SW 1271 (cell line): ENCODE data around the gene ASB2.

Source experiments
- DNase-seq, 2 experiments: peaks; one replicate each; lab custom pipeline; 2025; lab: John Stamatoyannopoulos, UW

ASB2 gene

DNA sequence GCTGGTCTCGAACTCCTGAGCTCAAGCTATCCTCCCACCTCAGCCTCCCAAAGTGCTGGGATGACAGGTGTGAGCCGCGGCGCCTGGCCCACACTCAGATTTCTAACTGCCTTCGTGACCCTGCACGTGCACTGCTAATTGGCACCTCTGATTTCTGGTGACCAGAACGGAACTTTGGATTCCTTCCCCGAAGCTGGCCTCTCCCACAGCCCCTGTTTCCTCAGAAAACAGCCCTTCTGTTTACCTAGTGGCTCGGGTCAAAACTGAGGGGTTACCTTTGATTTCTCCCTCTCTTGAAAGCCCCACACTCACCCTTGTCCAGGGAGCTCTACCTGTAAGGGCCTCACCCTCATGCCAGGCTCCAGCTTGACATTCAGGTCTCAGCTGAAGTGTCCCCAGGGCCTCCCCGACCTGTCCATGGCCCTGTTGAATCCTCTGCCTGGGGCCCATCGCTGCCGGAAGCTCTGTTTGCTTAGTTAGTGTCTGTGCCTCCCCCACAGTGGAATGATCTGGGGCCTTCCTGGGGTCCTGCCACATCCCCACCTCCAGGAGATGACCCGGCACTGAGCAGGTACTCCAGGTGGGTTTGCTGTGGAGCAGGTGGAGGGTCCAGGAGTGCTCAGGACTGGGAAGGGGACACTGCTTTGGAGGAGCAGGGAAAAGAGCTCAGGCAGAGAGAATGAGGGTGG is 73.6 kb downstream of the ASB2 start:
- no peak for DNase-seq

DNA sequence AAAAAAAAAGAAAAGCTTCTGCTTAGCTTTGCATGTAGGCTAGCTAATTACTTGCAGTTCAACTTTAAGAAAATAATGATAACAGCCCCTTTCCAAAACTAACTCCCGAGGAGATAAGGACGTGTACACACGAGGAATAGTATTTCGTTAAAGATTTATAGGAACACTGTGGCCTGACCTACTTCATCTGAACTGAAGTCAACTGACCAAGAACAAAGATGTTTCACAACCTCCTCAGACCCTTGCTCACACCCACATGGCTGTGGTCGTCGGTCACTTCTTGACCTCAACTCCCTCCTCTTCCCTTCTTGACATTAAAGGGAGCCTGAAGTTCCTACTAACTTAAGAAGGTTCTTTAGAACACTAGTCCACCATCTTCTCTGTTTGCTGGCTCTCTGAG is 74.6 kb downstream of the ASB2 start:
- no peak for DNase-seq

DNA sequence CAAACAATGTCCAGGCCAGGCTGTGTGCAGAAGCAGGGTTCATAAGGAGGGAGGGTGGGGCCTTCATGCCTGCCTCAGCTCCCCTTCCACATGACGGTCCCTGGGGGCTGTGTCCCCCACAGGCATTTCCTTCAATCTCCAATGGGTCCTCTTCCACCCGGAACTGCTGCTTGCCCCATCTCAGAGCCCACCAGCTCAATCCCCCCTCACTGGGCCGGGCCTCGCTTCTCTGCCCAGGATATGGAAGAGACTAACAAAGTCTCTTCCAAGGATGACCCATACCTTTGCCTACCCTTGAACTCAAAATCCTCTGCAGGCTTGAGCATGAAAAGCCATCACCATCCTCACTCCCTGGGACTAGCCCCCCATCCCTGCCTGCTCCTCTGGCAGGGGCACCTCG is 77.6 kb downstream of the ASB2 start:
- no peak for DNase-seq

DNA sequence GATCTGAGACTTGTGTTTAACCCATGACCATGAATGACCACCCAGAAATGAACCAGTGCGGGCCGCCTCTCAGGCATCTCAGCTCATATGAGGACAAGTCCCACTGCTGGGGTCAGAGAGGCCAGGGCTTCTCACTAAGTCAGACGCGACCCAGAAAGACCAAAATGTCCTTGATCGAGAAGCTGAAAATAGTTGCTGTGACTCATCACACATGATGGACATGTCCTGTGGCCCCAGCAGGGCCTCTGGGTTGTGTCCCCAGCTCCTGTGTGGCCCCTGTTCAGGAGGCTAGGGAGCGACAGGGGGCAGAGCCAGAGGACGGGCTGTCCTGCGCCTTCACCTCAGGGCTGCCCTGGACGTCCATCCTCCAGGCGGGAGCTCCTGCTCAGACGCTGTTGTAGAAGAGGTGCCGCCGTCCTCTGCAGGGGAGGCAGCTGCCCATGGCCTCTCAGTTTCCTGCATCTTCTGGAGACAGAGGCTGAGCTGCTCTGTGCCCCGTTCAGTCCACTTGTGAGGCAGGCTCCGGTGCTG is 78.2 kb downstream of the ASB2 start:
- no peak for DNase-seq

DNA sequence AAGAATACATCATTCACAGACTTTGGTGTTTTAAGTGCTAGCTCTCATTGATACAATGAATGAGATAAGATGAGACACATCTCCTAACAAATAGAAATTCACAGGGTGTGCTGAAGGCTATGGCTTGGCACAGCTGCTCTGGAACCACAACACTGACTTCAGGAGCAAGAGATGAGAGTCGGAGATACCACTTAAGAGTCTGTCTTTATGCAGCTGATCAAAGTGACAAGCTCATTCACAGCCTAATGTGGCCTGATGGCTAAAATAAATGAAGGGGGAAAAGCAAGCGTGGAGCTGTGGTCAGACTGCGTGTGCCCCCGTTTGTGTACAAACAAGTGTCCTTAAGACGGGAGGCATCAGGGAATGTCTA is 78.9 kb downstream of the ASB2 start:
- no peak for DNase-seq

DNA sequence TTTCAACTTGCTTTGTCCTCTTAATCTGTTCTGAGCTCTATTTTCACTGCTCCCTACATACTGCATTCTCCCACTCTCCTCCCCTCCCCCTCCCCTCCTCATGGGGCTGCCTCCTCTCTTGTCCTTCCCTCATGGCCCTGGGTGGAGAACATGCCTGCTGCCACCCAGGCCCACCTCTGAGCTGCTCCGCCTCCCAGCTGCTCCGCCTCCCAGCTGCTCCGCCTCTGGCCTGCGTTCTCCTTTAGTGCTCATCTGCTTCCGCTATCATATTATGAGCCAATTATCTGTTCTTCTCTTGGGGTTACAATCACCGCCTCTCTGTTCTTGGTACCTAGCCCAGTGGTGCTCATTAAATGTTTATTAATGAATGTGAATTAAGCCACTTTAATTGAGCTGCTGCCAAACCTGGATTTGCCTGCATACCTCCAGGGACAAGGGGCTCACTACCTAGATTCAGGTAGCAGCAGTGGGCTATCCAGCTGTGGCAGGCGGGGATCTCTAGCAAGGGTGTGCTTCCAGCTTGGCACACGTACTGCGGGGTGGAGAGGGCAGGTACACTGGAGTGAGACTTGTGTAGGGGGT is 81.3 kb downstream of the ASB2 start:
- no peak for DNase-seq

DNA sequence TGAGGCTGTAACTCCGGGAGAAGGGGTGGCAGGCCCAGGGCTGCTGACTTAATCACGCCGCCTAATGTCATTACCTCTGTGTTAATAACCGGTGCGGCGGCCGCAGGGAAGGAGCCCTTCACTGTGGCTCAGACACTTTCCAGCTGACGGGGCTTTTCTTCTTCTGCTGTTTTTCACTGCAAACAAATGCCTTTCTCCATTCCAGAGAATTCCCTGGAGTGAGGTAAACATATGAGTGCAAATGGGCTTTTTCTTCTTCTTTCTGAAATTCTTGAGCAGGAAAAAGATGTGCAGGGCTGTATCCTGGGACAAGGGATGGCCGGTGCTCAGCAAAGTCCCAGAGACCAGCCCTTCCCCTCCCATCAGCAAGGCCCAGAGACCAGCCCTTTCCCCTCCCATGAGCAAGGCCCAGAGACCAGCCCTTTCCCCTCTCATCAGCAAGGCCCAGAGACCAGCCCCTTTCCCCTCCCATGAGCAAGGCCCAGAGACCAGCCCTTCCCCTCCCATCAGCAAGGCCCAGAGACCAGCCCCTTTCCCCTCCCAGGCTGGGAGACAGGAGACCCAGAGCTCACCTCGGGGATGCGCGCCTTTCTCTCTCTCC is 82.6 kb downstream of the ASB2 start:
- DNase-seq, result no peak

DNA sequence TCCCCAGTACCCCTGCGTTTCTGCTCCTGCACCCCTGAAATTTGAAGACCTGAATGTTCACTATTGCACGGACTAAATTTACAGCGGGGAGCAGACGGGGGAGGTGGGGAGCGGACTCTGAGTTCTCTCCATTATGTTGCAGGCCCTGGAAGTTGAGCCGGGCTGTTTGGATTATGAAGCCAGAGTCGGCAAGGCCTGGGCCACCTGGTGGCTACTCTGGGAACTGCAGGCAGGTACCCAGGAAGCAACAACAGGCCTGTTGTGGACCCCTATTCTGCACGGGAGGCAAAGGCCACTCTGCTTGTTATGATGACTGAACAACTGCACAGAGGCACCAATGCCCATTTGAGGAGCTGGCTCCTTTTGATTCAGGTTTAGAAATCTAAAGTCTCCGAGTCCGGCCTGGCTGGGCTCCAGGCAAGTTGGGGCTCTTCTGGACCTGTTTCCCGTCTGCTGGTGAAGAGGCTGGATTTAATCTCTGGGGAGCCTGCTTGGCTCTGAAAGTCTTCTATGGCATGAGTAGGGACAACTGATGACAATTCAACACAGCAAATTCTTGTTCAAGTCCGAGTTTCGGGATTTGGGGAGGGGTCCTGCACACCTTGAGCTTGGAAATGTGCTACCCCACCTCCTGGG is 83.3 kb downstream of the ASB2 start:
- DNase-seq, result peak in 1 of 2 experiments; percentile 22

DNA sequence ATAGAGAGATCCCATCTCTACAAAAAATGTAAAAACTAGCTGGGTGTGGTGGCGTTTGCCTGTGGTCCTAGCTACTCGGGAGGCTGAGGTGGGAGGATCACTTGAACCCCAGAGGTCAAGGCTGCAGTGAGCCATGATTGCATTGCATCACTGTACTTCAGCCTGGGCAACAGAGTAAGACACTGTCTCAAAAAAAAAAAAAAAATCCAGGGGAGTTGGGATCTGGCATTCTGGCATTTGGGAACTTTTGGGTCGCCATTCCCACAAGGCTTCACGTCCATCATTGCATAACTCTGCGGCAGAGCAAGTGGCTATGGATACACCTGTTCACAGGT is 83.9 kb downstream of the ASB2 start:
- DNase-seq, result no peak

DNA sequence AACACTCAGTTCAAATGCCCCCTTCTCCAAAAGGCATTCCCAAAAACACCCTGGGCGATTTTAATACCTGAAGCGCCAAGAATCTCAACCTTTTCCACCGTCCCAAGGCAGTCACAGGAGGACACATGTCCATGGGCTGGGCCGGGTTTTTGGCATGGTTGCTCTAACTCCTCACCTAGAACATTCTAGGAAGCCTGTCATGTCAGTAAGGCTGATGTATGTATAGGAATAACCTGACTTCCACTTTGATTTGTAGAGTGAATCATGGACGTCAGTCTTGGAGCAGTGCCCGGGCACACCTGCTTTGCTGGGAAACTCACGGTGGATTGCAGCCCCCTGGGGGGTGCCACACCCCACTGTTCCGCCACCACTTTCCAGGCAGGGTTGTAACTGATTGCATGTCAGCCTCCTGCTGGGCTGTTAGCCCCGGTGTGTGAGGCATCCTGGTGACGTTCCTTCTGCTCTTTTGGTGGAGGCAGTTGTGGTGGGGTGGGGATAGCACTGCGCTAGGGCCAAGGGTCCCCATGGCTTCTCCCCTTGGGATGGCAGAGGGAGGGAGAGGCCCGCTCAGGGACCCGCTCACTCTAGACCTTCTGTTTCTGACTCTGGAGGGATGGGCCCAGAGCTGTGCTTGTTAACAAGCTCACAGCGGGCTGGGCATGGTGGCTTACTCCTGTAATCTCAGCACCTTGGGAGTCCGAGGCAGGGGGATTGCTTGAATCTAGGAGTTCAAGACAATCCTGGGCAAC is 84.4 kb downstream of the ASB2 start:
- DNase-seq, result no peak

DNA sequence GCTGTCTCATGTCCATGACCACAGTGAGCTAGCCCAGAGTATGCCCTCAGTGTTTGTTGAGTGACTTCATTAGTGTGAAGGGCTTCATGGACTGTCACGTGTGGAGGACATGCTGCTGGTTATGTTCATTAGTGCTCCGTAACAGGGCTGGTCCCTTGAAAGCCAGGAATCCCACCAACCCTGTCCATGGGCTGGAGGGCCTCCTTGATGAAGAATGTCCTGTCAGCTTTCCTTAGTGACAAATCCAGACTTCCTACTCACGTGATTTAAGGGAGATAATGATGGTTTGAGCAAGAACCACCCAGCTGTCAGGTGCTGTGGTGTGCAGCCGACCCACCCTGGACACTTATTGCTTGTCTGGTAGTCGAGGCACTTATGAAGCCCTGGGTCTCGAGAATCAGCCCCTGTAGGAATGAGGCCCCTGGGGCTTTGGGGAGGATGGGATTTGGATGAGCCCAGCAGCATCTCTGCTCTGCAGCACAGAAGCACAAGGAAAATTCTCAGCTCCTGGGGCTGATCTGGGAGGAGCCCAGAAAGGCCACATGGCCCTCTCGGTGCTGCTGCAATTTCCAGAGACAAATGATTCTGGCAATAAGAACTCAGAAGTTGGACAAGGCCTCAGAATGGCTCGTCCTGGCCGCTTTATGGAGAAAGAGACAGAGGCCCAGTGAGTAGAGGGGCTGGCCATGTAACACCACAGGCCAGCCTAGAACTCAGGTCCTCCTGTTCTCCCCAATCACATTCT is 86.5 kb downstream of the ASB2 start:
- no peak for DNase-seq

DNA sequence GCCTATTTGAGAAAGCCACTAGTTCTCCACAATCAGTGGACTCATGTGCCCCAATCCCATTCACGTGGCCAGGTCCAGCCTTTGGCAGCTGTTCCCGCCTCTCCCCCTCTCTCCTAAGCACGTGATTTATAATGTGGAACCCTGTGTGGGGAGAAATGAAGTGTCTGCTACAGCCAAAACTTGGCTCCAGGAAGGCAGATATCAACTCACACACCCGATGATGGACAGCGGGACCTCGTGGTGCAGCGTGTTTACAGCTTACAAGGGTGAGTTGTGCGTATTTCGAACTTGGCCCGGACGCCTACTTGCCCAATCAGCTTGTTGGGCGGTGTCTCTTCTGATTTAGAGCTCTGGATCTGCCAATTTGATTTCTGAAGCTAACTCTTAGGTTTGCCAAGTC is 87.4 kb downstream of the ASB2 start:
- DNase-seq, result no peak

DNA sequence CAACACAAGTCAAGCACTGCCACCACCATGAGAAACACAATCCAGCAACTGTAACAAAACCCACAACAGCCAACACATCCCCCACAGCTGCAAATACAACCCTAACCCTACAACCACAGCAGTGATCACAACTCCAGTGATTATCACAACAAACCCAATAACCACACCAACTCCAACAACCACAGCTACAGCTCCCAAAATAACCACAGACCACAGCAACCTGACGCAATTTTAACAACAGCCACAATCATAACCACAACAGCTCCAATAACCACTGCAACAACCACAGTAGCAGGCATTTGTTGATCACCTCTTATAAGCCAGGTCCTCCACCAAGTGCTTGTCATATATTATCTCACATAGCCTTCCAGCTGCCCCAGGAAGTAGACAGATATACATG is 91.4 kb downstream of the ASB2 start:
- DNase-seq, result no peak
